Activated T-helper 17 cell treated with anti-CD3 and anti-CD28 coated beads, Interleukin-2, amount 50 U/mL, for 72 hours (primary cell): Measurements from ENCODE around the gene FNBP1L. TPM values are rescaled to one million over a fixed set of nuclear protein-coding genes. Genes with fewer than 3 reads are reported as not detected.

Source experiments
- ATAC-seq: fragments of 150-1000 bp; cut with Tn5 transposase; replicated peaks from 2 replicates; pipeline ENCODE4 v1.10.0; 2021; ENCODE audit warnings: mild to moderate bottlenecking, moderate library complexity
- H3K27ac Mint-ChIP-seq: one replicate; pipeline ENCODE4 v1.8.0; 2022; ENCODE audit warnings: mixed read lengths
- H3K27me3 Mint-ChIP-seq: one replicate; pipeline ENCODE4 v1.8.0; 2022; ENCODE audit warnings: mixed read lengths
- H3K36me3 Mint-ChIP-seq: one replicate; pipeline ENCODE4 v1.8.0; 2022; ENCODE audit warnings: low read depth, mild to moderate bottlenecking, mixed read lengths
- H3K4me1 Mint-ChIP-seq: one replicate; pipeline ENCODE4 v1.8.0; 2022; ENCODE audit warnings: mixed read lengths
- H3K4me3 Mint-ChIP-seq: one replicate; pipeline ENCODE4 v1.8.0; 2022; ENCODE audit warnings: mild to moderate bottlenecking, mixed read lengths
- H3K9me3 Mint-ChIP-seq: one replicate; pipeline ENCODE4 v1.8.0; 2022; ENCODE audit warnings: mixed read lengths
- total RNA-seq, 2 donors: library from RNA; stranded (reverse); gene quantifications; one replicate each; pipeline ENCODE4 v1.2.3, GENCODE V29; 2022

FNBP1L gene
- total RNA-seq, 2 donors from 2014 or later, result 1.8 to 2.2 TPM

DNA sequence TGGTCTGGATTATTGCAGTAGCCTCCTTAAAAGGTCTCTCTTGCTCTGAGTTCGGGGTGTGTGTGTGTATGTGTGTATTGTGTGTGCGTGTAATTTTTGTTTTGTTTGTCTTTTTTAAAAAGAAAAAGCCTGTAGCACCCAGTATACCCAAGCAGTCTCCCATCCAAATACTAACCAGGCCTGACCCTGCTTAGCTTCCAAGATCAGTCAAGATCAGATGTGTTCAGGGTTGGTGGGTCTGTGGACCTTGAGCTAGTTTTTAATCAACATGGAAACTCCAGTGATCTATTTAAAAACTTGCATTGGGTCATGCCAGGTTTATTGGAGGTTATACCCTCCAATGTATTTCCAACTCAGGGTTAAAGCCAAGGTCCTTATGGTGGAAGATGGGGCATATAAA is 40.3 kb downstream of the FNBP1L start:
- no peak for ATAC-seq
- no peaks in the 10 kb centered on the region for H3K36me3 Mint-ChIP-seq
- H3K4me3 Mint-ChIP-seq, result no peak overlapping the region
- no peaks in the 10 kb centered on the region for H3K4me1 Mint-ChIP-seq
- no peak overlapping the region for H3K27ac Mint-ChIP-seq
- H3K9me3 Mint-ChIP-seq, result no peaks in the 10 kb centered on the region
- H3K27me3 Mint-ChIP-seq, result no peaks in the 10 kb centered on the region

DNA sequence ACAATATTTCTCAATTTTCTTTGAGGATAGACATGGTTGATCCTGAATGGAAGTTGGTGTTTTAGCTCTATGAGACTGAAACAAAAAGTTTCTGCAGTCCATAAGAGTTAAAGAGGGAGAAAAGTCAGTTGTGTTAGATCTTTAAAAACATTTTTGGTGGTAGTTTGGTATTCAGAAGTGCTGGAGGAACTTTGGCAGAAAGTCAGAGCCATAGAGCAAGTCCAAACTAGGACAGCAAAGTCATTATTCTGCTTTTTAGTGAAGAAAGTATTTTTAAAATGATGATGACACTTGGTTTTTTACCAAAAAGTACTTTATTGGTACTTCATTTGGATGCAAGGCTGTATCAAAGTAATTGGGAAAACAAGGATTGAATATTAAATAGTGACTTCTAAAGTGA is 41.8 kb downstream of the FNBP1L start:
- Mint-ChIP-seq H3K27ac (no peak overlapping the region), H3K27me3 (no peaks in the 10 kb centered on the region), H3K4me1 (no peaks in the 10 kb centered on the region), H3K36me3 (no peaks in the 10 kb centered on the region), H3K4me3 (no peak overlapping the region), H3K9me3 (no peaks in the 10 kb centered on the region)
- no peak for ATAC-seq

DNA sequence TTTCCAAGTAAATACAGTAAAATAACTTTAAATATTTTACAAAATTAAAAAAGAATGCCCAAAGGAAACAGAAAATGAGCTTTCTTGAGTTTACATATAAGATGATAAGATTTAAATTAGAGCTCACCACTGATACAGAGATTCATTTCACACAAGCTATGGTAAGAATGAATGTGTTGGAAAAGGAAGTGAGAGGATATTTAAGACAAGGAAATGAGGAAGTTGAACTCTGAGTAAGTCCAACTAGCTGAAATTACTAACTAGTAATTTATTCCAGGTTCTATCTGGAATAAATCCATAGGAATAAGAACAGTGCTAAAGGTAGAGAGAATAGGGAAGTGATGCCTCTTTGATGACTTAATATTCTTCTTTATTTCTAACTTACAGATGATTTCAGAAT is 42.4 kb downstream of the FNBP1L start:
- ATAC-seq, result no peak
- H3K9me3 Mint-ChIP-seq, result no peaks in the 10 kb centered on the region
- H3K4me3 Mint-ChIP-seq, result no peak overlapping the region
- no peaks in the 10 kb centered on the region for H3K36me3 Mint-ChIP-seq
- no peak overlapping the region for H3K27ac Mint-ChIP-seq
- no peaks in the 10 kb centered on the region for H3K27me3 Mint-ChIP-seq
- no peaks in the 10 kb centered on the region for H3K4me1 Mint-ChIP-seq

GRCh38 chr1:93495911-93496310 is 48.0 kb downstream of the FNBP1L start:
- Mint-ChIP-seq H3K9me3 (no peaks in the 10 kb centered on the region), H3K36me3 (no peaks in the 10 kb centered on the region), H3K4me1 (no peaks in the 10 kb centered on the region), H3K4me3 (no peak overlapping the region), H3K27me3 (no peaks in the 10 kb centered on the region), H3K27ac (no peak overlapping the region)
- ATAC-seq, result no peak

DNA sequence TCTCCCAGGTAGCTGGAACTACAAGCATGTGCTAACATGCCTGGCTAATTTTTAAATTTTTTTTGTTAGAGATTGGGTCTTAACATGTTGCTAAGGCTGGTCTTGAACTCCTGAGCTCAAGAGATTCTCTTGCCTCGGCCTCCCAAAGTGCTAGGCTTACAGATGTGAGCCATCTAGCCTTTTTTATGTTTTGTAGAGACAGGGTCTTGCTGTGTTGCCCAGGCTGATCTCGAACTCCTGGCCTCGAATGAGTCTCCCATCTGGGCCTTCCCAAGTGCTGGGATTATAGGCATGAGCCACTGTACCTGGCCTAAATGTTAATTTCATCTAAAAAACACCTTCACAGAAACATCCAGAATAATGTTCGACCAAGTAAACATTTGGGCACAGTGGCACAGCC is 48.6 kb downstream of the FNBP1L start:
- Mint-ChIP-seq H3K27ac (no peak overlapping the region), H3K36me3 (no peaks in the 10 kb centered on the region), H3K4me1 (no peaks in the 10 kb centered on the region), H3K27me3 (no peaks in the 10 kb centered on the region), H3K4me3 (no peak overlapping the region), H3K9me3 (no peaks in the 10 kb centered on the region)
- ATAC-seq, result no peak

DNA sequence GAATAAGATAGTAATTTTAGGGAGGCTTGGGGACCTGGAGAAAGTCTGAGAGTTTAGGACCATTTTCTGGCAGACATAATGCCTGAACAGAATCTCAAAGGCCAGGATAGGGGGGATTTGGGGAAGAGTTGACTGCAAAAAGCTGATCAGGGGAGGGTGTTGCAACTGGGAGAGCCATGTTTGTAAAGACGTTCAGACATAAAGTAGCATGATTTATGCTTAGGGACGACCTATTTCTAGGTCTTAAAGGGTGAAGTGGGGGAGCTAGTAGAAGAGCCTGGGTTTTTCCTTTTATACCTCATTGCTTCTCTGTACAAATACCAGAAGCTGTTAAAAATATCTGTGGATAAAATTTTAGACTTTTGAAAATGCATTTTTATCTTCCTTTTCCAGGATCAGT is 51.2 kb downstream of the FNBP1L start:
- H3K36me3 Mint-ChIP-seq, result no peaks in the 10 kb centered on the region
- no peaks in the 10 kb centered on the region for H3K9me3 Mint-ChIP-seq
- H3K4me3 Mint-ChIP-seq, result no peak overlapping the region
- H3K27me3 Mint-ChIP-seq, result no peaks in the 10 kb centered on the region
- H3K27ac Mint-ChIP-seq, result no peak overlapping the region
- no peak for ATAC-seq
- H3K4me1 Mint-ChIP-seq, result no peaks in the 10 kb centered on the region

- H3K9me3 Mint-ChIP-seq, result no peaks in the 10 kb centered on the region
- H3K27me3 Mint-ChIP-seq, result no peaks in the 10 kb centered on the region
- ATAC-seq, result no peak
- H3K4me1 Mint-ChIP-seq, result no peaks in the 10 kb centered on the region
- H3K4me3 Mint-ChIP-seq, result no peak overlapping the region
- no peak overlapping the region for H3K27ac Mint-ChIP-seq
- H3K36me3 Mint-ChIP-seq, result no peaks in the 10 kb centered on the region
Observed at GRCh38 chr1:93499533-93499932, 51.6 kb downstream of the FNBP1L start.

DNA sequence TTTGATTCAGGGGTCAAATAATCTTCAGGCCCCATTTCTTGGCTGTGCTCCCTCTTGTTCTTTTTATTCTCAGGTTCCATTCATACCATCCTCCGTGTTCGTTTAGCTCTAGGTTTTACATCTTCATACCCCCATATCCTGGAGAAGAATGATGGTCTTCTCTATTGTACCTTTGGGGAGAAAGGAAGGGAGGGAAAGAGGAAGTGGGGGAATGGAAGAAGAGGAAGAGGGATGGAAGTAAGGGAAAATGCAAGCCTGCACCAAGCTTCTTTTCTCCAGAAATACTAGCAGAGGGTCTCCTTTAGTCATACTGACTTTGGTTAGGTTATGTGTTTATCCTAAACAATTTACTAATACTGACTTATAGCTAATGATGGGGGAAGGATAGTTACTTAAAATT is 52.4 kb downstream of the FNBP1L start:
- ATAC-seq, result no peak
- Mint-ChIP-seq H3K27ac (no peak overlapping the region), H3K4me3 (no peak overlapping the region), H3K36me3 (no peaks in the 10 kb centered on the region), H3K27me3 (no peaks in the 10 kb centered on the region), H3K4me1 (no peaks in the 10 kb centered on the region), H3K9me3 (no peaks in the 10 kb centered on the region)

- ATAC-seq, result no peak
- Mint-ChIP-seq H3K27ac (no peak overlapping the region), H3K4me3 (no peak overlapping the region), H3K4me1 (no peaks in the 10 kb centered on the region), H3K36me3 (no peaks in the 10 kb centered on the region), H3K9me3 (no peaks in the 10 kb centered on the region), H3K27me3 (no peaks in the 10 kb centered on the region)
Observed at GRCh38 chr1:93501399-93501798, 53.5 kb downstream of the FNBP1L start.

DNA sequence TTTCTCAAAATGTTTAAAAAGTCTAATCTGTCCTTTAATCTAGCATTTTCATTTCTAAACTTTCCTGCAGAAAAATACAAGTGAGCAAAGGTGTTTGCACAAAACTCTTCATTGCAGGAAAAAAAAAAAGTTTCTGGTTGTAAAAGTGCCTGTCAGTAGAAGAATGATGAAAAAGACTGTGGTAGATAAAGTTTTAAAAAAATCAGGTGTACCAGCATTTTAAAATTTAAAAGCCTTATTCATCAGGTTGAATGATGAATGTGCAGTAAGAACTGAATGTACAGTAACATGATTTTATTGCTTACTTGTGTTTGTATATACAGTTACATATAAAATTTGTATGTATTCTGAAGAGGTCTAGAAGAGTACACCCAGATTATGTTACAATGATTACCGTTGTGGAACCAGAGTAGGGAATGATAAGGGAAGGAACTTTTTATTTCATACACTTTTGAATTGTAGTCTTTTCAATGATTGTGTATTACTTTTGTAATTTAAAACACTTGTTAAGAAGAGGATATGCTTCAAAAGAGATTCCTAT is 54.0 kb downstream of the FNBP1L start:
- Mint-ChIP-seq H3K27ac (no peak overlapping the region), H3K27me3 (no peaks in the 10 kb centered on the region), H3K36me3 (no peaks in the 10 kb centered on the region), H3K4me1 (no peaks in the 10 kb centered on the region), H3K9me3 (no peaks in the 10 kb centered on the region), H3K4me3 (no peak overlapping the region)
- ATAC-seq, result no peak

DNA sequence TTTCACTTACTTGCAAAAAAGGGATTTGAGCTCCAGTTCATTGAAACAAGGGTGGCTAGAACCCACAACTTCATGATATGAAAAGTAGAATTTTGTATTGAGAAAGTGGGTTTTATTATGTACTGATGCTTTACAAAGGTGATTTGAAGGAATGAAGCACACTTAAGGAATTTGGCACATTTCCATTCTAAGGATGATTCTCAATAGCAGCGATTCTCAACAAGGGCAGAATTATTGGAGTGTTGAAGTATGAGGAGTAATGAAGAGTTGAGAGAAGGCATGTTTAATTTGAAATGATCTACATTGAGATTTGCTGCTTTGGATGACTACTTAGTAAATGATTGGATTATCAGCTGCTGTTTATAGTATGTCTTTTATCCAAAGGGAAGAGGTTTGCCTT is 54.7 kb downstream of the FNBP1L start:
- H3K36me3 Mint-ChIP-seq, result no peaks in the 10 kb centered on the region
- ATAC-seq, result no peak
- no peak overlapping the region for H3K27ac Mint-ChIP-seq
- no peaks in the 10 kb centered on the region for H3K4me1 Mint-ChIP-seq
- H3K27me3 Mint-ChIP-seq, result no peaks in the 10 kb centered on the region
- no peaks in the 10 kb centered on the region for H3K9me3 Mint-ChIP-seq
- H3K4me3 Mint-ChIP-seq, result no peak overlapping the region

GRCh38 chr1:93503163-93503562 is 55.2 kb downstream of the FNBP1L start:
- no peak for ATAC-seq
- no peaks in the 10 kb centered on the region for H3K9me3 Mint-ChIP-seq
- no peak overlapping the region for H3K4me3 Mint-ChIP-seq
- H3K36me3 Mint-ChIP-seq, result no peaks in the 10 kb centered on the region
- no peaks in the 10 kb centered on the region for H3K27me3 Mint-ChIP-seq
- no peaks in the 10 kb centered on the region for H3K4me1 Mint-ChIP-seq
- no peak overlapping the region for H3K27ac Mint-ChIP-seq

- no peak for ATAC-seq
- no peaks in the 10 kb centered on the region for H3K9me3 Mint-ChIP-seq
- H3K4me1 Mint-ChIP-seq, result no peaks in the 10 kb centered on the region
- H3K36me3 Mint-ChIP-seq, result no peaks in the 10 kb centered on the region
- H3K27ac Mint-ChIP-seq, result no peak overlapping the region
- no peak overlapping the region for H3K4me3 Mint-ChIP-seq
- H3K27me3 Mint-ChIP-seq, result no peaks in the 10 kb centered on the region
Observed at GRCh38 chr1:93503816-93504215, 55.9 kb downstream of the FNBP1L start.

GRCh38 chr1:93504247-93505033 is 56.5 kb downstream of the FNBP1L start:
- no peak for ATAC-seq
- Mint-ChIP-seq H3K9me3 (no peaks in the 10 kb centered on the region), H3K36me3 (no peaks in the 10 kb centered on the region), H3K27me3 (no peaks in the 10 kb centered on the region), H3K27ac (no peak overlapping the region), H3K4me1 (no peaks in the 10 kb centered on the region), H3K4me3 (no peak overlapping the region)

GRCh38 chr1:93506126-93506525 is 58.2 kb downstream of the FNBP1L start:
- no peak for ATAC-seq
- Mint-ChIP-seq H3K4me3 (no peak overlapping the region), H3K4me1 (no peaks in the 10 kb centered on the region), H3K36me3 (no peaks in the 10 kb centered on the region), H3K27me3 (no peaks in the 10 kb centered on the region), H3K9me3 (no peaks in the 10 kb centered on the region), H3K27ac (no peak overlapping the region)
